HUES6 (cell line): ENCODE results near the gene SNX13.
"Not testable (repeated sequence)": the region's sequence is repeated elsewhere in the genome, so short reads cannot be mapped to it uniquely, and the experiment has no call there.

Experiments
- H3K27ac ChIP-seq: 2 replicates; pipeline ENCODE4 v1.7.0; 2013; ENCODE audit warnings: low read depth, mild to moderate bottlenecking, low read length, inconsistent platforms
- H3K27me3 ChIP-seq: 2 replicates; pipeline ENCODE4 v1.6.1; 2013; ENCODE audit warnings: low read length; ENCODE audit not compliant: control insufficient read depth, insufficient read depth
- H3K36me3 ChIP-seq: 2 replicates; pipeline ENCODE4 v1.6.1; 2013; ENCODE audit warnings: low read length; ENCODE audit not compliant: control insufficient read depth, insufficient read depth
- H3K4me1 ChIP-seq: 2 replicates; pipeline ENCODE4 v1.6.1; 2013; ENCODE audit warnings: low read length; ENCODE audit not compliant: control insufficient read depth, insufficient read depth
- H3K4me3 ChIP-seq: 2 replicates; pipeline ENCODE4 v1.5.1; 2013; ENCODE audit warnings: low read depth, low read length
- H3K9ac ChIP-seq: one replicate; pipeline ENCODE4 v1.6.1; 2013; ENCODE audit warnings: mild to moderate bottlenecking, low read length
- H3K9me3 ChIP-seq: 2 replicates; pipeline ENCODE4 v1.6.1; 2013; ENCODE audit warnings: low read depth, low read length; ENCODE audit not compliant: control insufficient read depth, insufficient read depth

The SNX13 gene

DNA sequence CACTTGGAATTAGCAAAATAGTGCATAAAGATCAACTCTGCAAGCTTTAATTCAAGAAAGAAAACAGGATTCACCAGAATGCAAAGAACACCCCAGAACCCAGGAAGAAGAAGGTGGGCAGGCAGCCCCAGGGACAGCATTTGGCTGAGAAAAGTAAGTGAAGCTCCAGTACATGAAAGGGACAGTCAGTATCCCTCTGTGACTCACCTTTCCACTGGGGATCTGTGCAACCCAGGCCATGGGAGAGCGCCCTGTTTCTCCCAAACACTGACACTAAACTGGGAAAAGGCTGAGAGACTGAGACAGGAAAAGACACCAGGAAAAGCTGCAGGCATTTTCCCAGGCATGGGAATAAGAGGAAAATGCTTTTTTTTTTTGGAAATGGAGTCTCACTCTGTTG lies 28.2 kb downstream of the SNX13 start:
- Histone ChIP-seq H3K9me3 (peaks cover 9% of the 10 kb centered on the region; the same call in 1 of the 2 replicates), H3K36me3 (no peaks in the 10 kb centered on the region), H3K4me1 (peaks cover 8% of the 10 kb centered on the region), H3K27ac (no peak overlapping the region), H3K27me3 (no peaks in the 10 kb centered on the region), H3K4me3 (no peak overlapping the region), H3K9ac (no peak overlapping the region)

DNA sequence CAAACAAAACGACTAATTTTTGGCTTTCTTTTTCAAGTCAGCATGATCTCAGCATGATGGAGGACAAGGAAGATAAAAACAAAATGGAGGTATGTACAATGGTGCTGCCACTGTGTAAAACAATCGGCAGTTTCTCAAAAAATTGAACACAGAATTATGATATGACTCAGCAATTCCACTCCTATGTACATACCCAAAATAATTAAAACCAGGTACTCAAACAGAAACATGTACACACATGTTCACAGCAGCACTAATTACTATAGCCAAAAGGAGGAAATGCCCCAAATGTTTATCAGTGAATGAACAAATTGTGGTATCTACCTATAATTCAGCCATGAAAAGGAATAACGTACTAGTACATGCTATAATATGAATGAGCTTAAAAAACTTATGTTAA lies 29.9 kb downstream of the SNX13 start:
- peaks cover 4% of the 10 kb centered on the region for H3K4me1 ChIP-seq
- no peak overlapping the region for H3K9ac ChIP-seq
- H3K4me3 ChIP-seq, result no peak overlapping the region
- H3K27ac ChIP-seq, result no peak overlapping the region
- no peaks in the 10 kb centered on the region for H3K36me3 ChIP-seq
- H3K9me3 ChIP-seq, result peaks cover 4% of the 10 kb centered on the region; the same call in 1 of the 2 replicates
- H3K27me3 ChIP-seq, result no peaks in the 10 kb centered on the region

DNA sequence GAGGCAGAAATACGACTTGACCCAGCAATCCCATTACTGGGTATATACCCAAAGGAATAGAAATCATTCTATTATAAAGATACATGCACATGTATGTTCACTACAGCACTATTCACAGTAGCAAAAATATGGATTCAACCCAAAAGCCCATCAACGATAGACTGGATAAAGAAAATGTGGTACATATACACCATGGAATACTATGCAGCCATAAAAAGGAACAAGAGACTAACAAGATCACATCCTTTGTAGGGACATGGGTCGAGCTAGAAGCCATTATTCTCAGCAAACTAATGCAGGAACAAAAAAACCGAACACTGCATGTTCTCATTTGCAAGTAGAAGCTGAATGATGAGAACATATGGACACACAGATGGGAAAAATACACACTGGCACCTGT lies 31.0 kb downstream of the SNX13 start:
- H3K9ac ChIP-seq, H3K27me3 ChIP-seq, H3K9me3 ChIP-seq, H3K36me3 ChIP-seq, H3K4me1 ChIP-seq, H3K4me3 ChIP-seq, H3K27ac ChIP-seq: not testable (repeated sequence)

DNA sequence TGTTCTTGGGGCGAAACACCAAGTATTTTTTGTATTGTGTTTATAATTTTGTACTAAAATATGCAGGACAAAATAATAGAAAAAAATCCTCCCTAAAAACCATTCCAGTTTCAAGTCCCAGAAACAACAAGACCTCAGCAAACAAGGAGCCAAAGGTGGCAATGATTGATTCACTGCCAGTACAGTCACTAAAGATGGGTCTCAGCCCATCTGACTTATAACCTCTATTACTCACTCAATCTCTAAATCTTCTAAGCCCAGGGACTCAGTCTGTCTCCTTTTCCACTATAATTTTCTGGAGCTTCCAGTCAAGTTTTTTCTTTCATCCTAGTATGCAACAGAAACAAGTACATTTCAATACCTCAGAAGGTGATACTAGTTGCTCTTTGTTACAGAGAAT lies 33.3 kb downstream of the SNX13 start:
- no peaks in the 10 kb centered on the region for H3K27me3 ChIP-seq
- peaks cover 4% of the 10 kb centered on the region; the same call in 1 of the 2 replicates for H3K9me3 ChIP-seq
- no peak overlapping the region for H3K27ac ChIP-seq
- H3K9ac ChIP-seq, result no peak overlapping the region
- H3K36me3 ChIP-seq, result no peaks in the 10 kb centered on the region
- H3K4me3 ChIP-seq, result no peak overlapping the region
- peaks cover 17% of the 10 kb centered on the region for H3K4me1 ChIP-seq

DNA sequence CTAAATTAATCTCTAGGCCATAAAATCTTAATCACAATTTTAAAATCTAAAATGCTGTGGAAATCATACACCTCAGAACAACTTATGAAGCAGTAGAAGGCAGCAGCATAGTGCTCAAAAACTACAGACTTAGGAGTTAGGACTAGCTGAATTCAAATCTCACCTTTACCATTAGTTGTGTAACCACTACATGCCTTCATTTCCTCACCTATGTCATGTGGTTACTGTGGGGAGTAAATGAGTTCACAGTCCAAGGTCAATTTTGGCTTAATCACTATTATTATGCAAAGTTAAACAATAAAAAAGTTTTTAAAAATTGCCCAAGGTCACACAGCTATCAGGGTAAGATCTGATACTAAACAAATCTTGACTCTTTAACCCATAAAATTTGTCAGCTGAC lies 37.0 kb downstream of the SNX13 start:
- Histone ChIP-seq H3K27ac (no peak overlapping the region), H3K9ac (no peak overlapping the region), H3K4me3 (no peak overlapping the region), H3K36me3 (no peaks in the 10 kb centered on the region), H3K9me3 (no peaks in the 10 kb centered on the region), H3K27me3 (no peaks in the 10 kb centered on the region), H3K4me1 (peaks cover 24% of the 10 kb centered on the region)

DNA sequence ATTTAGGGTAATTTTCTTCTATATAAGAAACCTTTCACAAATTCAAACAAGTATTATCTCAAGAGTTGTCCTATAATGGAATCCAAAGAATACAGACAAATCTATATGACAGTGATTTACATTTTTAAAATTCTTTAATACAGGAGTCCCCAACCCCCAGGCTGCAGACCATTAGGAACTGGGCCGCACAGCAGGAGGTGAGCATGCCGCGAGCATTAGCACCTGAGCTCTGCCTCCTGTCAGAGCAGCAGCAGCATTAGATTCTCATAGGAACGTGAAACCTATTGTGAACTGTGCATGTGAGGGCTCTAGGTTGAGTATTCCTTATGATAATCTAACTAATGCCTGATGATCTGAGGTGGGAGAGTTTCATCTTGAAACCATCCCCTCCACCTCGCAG lies 37.7 kb downstream of the SNX13 start:
- H3K9ac ChIP-seq, result no peak overlapping the region
- no peaks in the 10 kb centered on the region for H3K27me3 ChIP-seq
- no peak overlapping the region for H3K27ac ChIP-seq
- no peaks in the 10 kb centered on the region for H3K9me3 ChIP-seq
- H3K4me1 ChIP-seq, result peaks cover 24% of the 10 kb centered on the region
- H3K4me3 ChIP-seq, result no peak overlapping the region
- H3K36me3 ChIP-seq, result no peaks in the 10 kb centered on the region

DNA sequence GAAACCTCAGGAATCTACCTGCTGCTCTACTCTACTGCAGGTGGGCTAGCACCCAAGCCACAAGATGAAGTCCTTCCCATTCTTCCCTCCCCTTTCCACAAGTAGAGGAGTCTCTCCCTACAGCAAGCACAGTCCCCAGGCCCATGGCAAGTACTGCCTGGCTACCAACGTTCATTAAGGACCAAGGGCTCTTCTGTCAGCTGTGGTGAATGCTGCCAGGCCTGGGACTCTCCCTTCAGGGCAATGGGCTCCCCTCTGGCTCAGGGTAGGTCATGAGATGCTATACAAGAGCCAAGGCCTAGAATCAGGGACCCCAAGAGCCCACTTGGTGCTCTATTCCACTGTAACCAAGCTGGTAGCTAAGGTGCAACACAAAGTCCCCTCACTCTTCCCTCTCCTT lies 39.8 kb downstream of the SNX13 start:
- Histone ChIP-seq H3K27ac (no peak overlapping the region), H3K36me3 (no peaks in the 10 kb centered on the region), H3K4me3 (no peak overlapping the region), H3K9ac (no peak overlapping the region), H3K4me1 (peaks cover 24% of the 10 kb centered on the region), H3K9me3 (no peaks in the 10 kb centered on the region), H3K27me3 (no peaks in the 10 kb centered on the region)

DNA sequence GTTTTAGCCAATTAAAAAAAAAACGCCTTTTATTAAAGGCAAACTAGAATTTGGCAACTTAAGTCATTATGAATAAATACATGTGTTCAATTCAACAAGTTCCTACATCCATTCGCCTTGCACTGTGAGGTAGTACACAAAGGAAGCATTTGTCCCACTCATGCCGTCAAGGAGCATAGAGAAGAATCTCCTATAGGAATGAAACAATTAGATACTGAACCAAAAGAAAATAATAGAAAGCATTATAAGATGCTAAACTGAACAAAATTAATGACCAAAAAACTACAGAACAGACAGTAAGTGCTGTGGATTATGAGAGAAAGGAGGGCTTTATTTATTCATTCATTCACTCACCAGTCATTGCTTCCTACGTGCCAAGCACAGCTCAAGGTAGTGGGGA lies 42.2 kb downstream of the SNX13 start:
- no peak overlapping the region for H3K27ac ChIP-seq
- no peak overlapping the region for H3K9ac ChIP-seq
- H3K4me3 ChIP-seq, result no peak overlapping the region
- H3K4me1 ChIP-seq, result peaks cover 15% of the 10 kb centered on the region
- no peaks in the 10 kb centered on the region for H3K36me3 ChIP-seq
- no peaks in the 10 kb centered on the region for H3K27me3 ChIP-seq
- no peaks in the 10 kb centered on the region for H3K9me3 ChIP-seq

DNA sequence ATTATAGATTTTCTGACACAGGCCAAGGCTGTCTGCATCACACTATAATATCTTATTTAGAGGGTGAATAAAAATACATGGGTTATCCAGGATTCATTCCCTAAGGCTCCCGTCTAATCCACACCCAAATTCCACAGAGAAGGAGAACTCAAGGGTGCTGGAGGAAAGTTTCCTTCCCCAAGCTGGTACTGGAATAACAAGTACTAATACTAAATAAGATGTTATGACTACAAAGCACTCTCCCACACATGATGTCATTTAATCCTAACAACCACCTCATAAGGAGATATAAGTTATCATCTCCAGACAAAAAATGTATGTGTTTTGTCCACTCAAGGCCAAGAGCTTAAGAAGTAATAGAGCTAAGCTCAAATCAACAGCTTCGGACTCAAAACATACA lies 53.0 kb downstream of the SNX13 start:
- H3K4me1 ChIP-seq, result peaks cover 10% of the 10 kb centered on the region
- no peaks in the 10 kb centered on the region for H3K27me3 ChIP-seq
- H3K9ac ChIP-seq, result no peak overlapping the region
- no peak overlapping the region for H3K4me3 ChIP-seq
- H3K27ac ChIP-seq, result no peak overlapping the region
- peaks cover 14% of the 10 kb centered on the region for H3K36me3 ChIP-seq
- no peaks in the 10 kb centered on the region for H3K9me3 ChIP-seq

DNA sequence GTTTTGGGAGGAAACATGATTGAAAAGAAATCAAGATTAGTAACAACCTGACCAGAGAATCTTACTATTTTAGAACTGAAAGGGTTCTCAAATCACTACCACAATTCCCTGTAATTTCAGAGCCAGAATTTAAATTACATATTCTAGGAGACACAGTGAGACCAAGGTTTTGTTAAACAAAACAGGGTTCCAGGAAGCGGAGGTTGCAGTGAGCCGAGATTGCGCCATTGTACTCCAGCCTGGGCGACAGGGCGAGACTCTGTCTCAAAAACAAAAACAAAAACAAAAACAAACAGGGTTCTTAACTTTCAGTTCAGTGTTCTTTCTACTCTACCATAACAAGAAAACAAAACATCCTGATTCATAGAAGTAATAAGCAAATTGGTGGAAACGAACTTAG lies 57.6 kb downstream of the SNX13 start:
- Histone ChIP-seq H3K9me3 (no peaks in the 10 kb centered on the region), H3K27ac (no peak overlapping the region), H3K36me3 (0 out of 2 replicates have a peak, but pooled peaks cover 5% of the 10 kb centered on the region), H3K4me1 (peaks cover 30% of the 10 kb centered on the region), H3K27me3 (no peaks in the 10 kb centered on the region), H3K4me3 (peak overlapping the region; percentile 7; the same call in 1 of the 2 replicates), H3K9ac (no peak overlapping the region)

DNA sequence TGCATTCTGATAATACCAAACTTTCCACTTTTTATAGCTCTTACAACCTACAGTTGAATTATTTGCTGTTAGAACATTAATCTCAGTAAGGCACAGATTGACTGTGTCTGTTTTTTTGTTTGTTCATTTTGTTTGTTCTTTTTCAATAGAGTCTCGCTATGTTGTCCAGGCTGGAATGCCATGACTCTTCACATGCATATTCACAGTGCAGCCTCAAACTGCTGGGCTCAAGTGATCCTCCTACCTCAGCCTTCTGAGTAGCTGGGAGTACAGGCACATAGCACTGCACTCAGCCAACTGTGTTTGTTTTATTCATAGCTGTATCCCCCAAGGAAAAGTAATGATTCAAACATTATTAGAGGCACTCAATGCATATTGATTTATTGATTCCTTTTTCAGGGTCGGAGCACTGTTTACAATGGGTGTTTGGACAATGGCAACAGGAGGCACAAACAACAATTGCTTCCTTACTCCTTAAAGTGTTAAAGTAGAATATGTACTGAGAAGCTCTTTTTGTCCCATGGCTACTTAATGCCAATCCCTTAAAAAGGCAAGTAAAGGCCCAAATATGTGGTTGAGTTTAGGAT lies 61.1 kb downstream of the SNX13 start:
- H3K4me3 ChIP-seq, result no peak overlapping the region
- no peak overlapping the region for H3K9ac ChIP-seq
- H3K9me3 ChIP-seq, result no peaks in the 10 kb centered on the region
- H3K27me3 ChIP-seq, result no peaks in the 10 kb centered on the region
- H3K4me1 ChIP-seq, result peaks cover 30% of the 10 kb centered on the region
- H3K27ac ChIP-seq, result no peak overlapping the region
- peaks cover 3% of the 10 kb centered on the region; the same call in 1 of the 2 replicates for H3K36me3 ChIP-seq

DNA sequence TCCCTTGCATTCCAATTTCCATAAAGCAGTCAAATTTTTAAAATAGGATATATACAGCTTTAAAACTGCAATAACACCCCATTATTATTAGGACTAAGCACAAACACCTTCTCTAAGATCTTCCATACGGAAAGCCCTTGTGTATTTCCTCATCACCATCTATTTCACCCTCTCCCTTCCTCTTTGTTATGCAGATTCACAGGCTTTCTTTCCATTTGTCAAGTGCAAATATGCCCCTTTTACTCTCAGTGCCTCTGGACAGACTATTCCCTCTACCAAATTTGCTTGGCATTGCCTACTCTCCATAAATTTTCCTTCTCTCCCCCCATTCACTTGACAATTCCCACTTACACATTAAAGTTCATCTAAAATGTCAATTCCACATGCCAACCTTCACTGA lies 61.7 kb downstream of the SNX13 start:
- Histone ChIP-seq H3K9ac (no peak overlapping the region), H3K4me1 (peaks cover 30% of the 10 kb centered on the region), H3K36me3 (peaks cover 3% of the 10 kb centered on the region; the same call in 1 of the 2 replicates), H3K9me3 (no peaks in the 10 kb centered on the region), H3K27ac (no peak overlapping the region), H3K4me3 (no peak overlapping the region), H3K27me3 (no peaks in the 10 kb centered on the region)
